Left ventricle myocardium inferior (tissue), 1 donor: ENCODE results near the gene ARHGAP29. TPM values are rescaled to one million over a fixed set of nuclear protein-coding genes. Genes with fewer than 3 reads are reported as not detected.
A peak's percentile ranks its signal among the peaks of the same experiment; 100 is the strongest.

Source experiments
- DNase-seq: peaks from one replicate; pipeline ENCODE4 v3.0.0-alpha.2; 2020
- H3K27ac ChIP-seq: fragments of 200-600 bp; replicated peaks from 2 replicates; pipeline ENCODE4 v1.8.0; 2021
- H3K27me3 ChIP-seq: fragments of 200-600 bp; 2 replicates; pipeline ENCODE4 v1.8.0; 2021; ENCODE audit warnings: low read depth
- H3K36me3 ChIP-seq: fragments of 200-600 bp; 2 replicates; pipeline ENCODE4 v1.8.0; 2021
- H3K4me1 ChIP-seq: fragments of 200-600 bp; 2 replicates; pipeline ENCODE4 v1.8.0; 2021
- H3K4me3 ChIP-seq: fragments of 200-600 bp; 2 replicates; pipeline ENCODE4 v1.8.0; 2021; ENCODE audit warnings: mild to moderate bottlenecking, moderate library complexity
- H3K9me3 ChIP-seq: fragments of 200-600 bp; replicated peaks from 2 replicates; pipeline ENCODE4 v1.8.0; 2021
- CTCF ChIP-seq: fragments of 200-600 bp; IDR thresholded peaks from 2 replicates; pipeline ENCODE4 v1.8.0; 2021; ENCODE audit warnings: antibody characterized with exemption, mild to moderate bottlenecking, borderline replicate concordance
- intact Hi-C: fragments of 100-400 bp; cut with micrococcal nuclease; formaldehyde crosslinking; loops from one replicate; pipeline ENCODE4 v1.11.0; 2022
- long read RNA-seq: library from polyadenylated mRNA; unstranded; transcript quantifications from one replicate; pipeline ENCODE4 v2.0.0, GENCODE V29; 2021
- total RNA-seq: library from RNA; stranded (reverse); fragmentation: NEBNext Ultra II Directional; extraction: Animal tissue kit (Norgen Biotek cat#: 25700); gene quantifications from one replicate; pipeline ENCODE4 v1.2.1, GENCODE V29; 2021
- donor health status: DM: no; HTN: yes; CAD: no; lungs with severe emphysema.

ARHGAP29 gene
- total RNA-seq, result 26.5 TPM
- long read RNA-seq, full-length matches to known transcripts, result 31 of 50 reads
- long read RNA-seq, partial matches to known transcripts, result 0 of 50 reads
- long read RNA-seq, other reads (novel, unspliced or antisense), result 19 of 50 reads

- Histone ChIP-seq H3K9me3 (peaks cover 9% of the 10 kb centered on the region), H3K4me1 (peaks cover 78% of the 10 kb centered on the region), H3K27me3 (no peaks in the 10 kb centered on the region), H3K27ac (peak within 1 kb of the TSS; percentile 97), H3K36me3 (peaks cover under 1% of the 10 kb centered on the region), H3K4me3 (peak within 1 kb of the TSS; percentile 80)
- DNase-seq, result peak; percentile 89
- intact Hi-C loops, result loop anchor here (5.0 kb wide), 1 partner anchor 175 kb away; no protein-coding TSS in a partner anchor
- no peak for TF ChIP-seq CTCF
These were observed at the start of gene ARHGAP29 for GRCh38 chr1:94237291-94238226. Gene ARHGAP29, minus strand, starts transcription at chr1:94237584. Its CDS starts 5,973 bp downstream, at chr1:94231611.

GRCh38 chr1:94286864-94287437 lies 49.6 kb upstream of the ARHGAP29 start:
- no peak for DNase-seq
- no peak for TF ChIP-seq CTCF
- Histone ChIP-seq H3K36me3 (no peaks in the 10 kb centered on the region), H3K9me3 (no peaks in the 10 kb centered on the region), H3K27ac (peak overlapping the region; percentile 61), H3K4me3 (no peak overlapping the region), H3K27me3 (no peaks in the 10 kb centered on the region), H3K4me1 (peaks cover under 1% of the 10 kb centered on the region)
- intact Hi-C loops, result no loop called here

- Histone ChIP-seq H3K36me3 (no peaks in the 10 kb centered on the region), H3K4me3 (no peak overlapping the region), H3K27me3 (no peaks in the 10 kb centered on the region), H3K27ac (no peak overlapping the region), H3K4me1 (peaks cover 12% of the 10 kb centered on the region), H3K9me3 (no peaks in the 10 kb centered on the region)
- no peak for TF ChIP-seq CTCF
- intact Hi-C loops, result no loop called here
- no peak for DNase-seq
These were observed 47.8 kb upstream of the ARHGAP29 start for GRCh38 chr1:94285031-94285654.

GRCh38 chr1:94284476-94284875 lies 47.1 kb upstream of the ARHGAP29 start:
- Histone ChIP-seq H3K4me3 (no peak overlapping the region), H3K9me3 (no peaks in the 10 kb centered on the region), H3K4me1 (peaks cover 12% of the 10 kb centered on the region), H3K27me3 (no peaks in the 10 kb centered on the region), H3K27ac (no peak overlapping the region), H3K36me3 (no peaks in the 10 kb centered on the region)
- no peak for TF ChIP-seq CTCF
- DNase-seq, result no peak
- intact Hi-C loops, result no loop called here

GRCh38 chr1:94283462-94283861 lies 46.1 kb upstream of the ARHGAP29 start:
- no peaks in the 10 kb centered on the region for H3K9me3 ChIP-seq
- peaks cover 12% of the 10 kb centered on the region for H3K4me1 ChIP-seq
- no peak overlapping the region for H3K27ac ChIP-seq
- TF ChIP-seq CTCF, result no peak
- H3K36me3 ChIP-seq, result no peaks in the 10 kb centered on the region
- no peaks in the 10 kb centered on the region for H3K27me3 ChIP-seq
- DNase-seq, result no peak
- intact Hi-C loops, result no loop called here
- no peak overlapping the region for H3K4me3 ChIP-seq
